Spleen (tissue), 11 donors: ENCODE results near the gene PLCB1. TPM values are rescaled to one million over a fixed set of nuclear protein-coding genes. Genes with fewer than 3 reads are reported as not detected.
A peak's percentile ranks its signal among the peaks of the same experiment; 100 is the strongest.

Source experiments
- DNase-seq: peaks from one replicate; pipeline ENCODE4 v3.0.0-alpha.2; 2020
- H3K27ac ChIP-seq, 8 donors: fragments of 200-600 bp; sonication (generic) in 7 of 8; 1 replicate in 4 of 8; 2 replicates in 4 of 8; pipeline versions ENCODE4 v1.5.0 to v1.8.0; 2016 to 2021; ENCODE audit warnings: inconsistent platforms in 4 of 8, mild to moderate bottlenecking in 4 of 8, moderate library complexity in 1 of 8
- H3K27me3 ChIP-seq, 7 donors: fragments of 200-600 bp; sonication (generic) in 6 of 7; replicated peaks in 1 of 7; 1 replicate in 4 of 7; 2 replicates in 3 of 7; pipeline versions ENCODE4 v1.5.0 to v1.8.0; 2016 to 2021; ENCODE audit warnings: inconsistent platforms in 3 of 7, mild to moderate bottlenecking in 1 of 7
- H3K36me3 ChIP-seq, 6 donors: fragments of 200-600 bp; sonication (generic) in 5 of 6; 1 replicate in 4 of 6; 2 replicates in 2 of 6; pipeline versions ENCODE4 v1.5.0 to v1.8.0; 2016 to 2021; ENCODE audit warnings: inconsistent platforms in 2 of 6
- H3K4me1 ChIP-seq, 6 donors: fragments of 200-600 bp; sonication (generic) in 5 of 6; 1 replicate in 3 of 6; 2 replicates in 3 of 6; pipeline versions ENCODE4 v1.5.0 to v1.8.0; 2016 to 2021; ENCODE audit warnings: inconsistent platforms in 3 of 6
- H3K4me3 ChIP-seq, 8 donors: fragments of 200-600 bp; sonication (generic) in 7 of 8; 1 replicate in 4 of 8; 2 replicates in 4 of 8; pipeline versions ENCODE4 v1.5.0 to v1.8.0; 2016 to 2021; ENCODE audit warnings: inconsistent platforms in 4 of 8, mild to moderate bottlenecking in 4 of 8, moderate library complexity in 2 of 8
- H3K9me3 ChIP-seq, 8 donors: fragments of 200-600 bp; sonication (generic) in 7 of 8; 1 replicate in 4 of 8; 2 replicates in 4 of 8; pipeline versions ENCODE4 v1.5.0 to v1.8.0; 2016 to 2021; ENCODE audit warnings: inconsistent platforms in 4 of 8
- CTCF ChIP-seq, 11 experiments: fragments of 200-600 bp in 7 of 11; fragments of 450-650 bp in 4 of 11; sonication (generic) in 4 of 11; IDR thresholded peaks in 8 of 11; conservative IDR thresholded peaks in 3 of 11; 1 replicate in 7 of 11; 2 replicates in 4 of 11; pipeline versions ENCODE4 v1.4.0 to v1.8.0; 2016 to 2021; ENCODE audit warnings: antibody characterized with exemption in 11 of 11, inconsistent platforms in 4 of 11, mild to moderate bottlenecking in 1 of 11
- POLR2A ChIP-seq, 3 donors: fragments of 450-650 bp; IDR thresholded peaks; one replicate each; pipeline ENCODE4 v1.5.1; 2017; ENCODE audit warnings: antibody characterized with exemption in 3 of 3, mild to moderate bottlenecking in 1 of 3
- POLR2AphosphoS5 ChIP-seq, 3 donors: sonication (generic); formaldehyde crosslinking; IDR thresholded peaks; one replicate each; pipeline ENCODE4 v1.5.1; 2017; ENCODE audit warnings: antibody characterized with exemption in 3 of 3
- WGBS, 5 donors: extraction: QIAGEN DNeasy Blood & Tissue Kit in 3 of 5; methylation state at CpG; one replicate each; pipeline versions ENCODE4 v1.1.5 to v1.1.7; 2013 to 2018; 5-methylcytosine and 5-hydroxymethylcytosine counted together
- intact Hi-C: fragments of 100-400 bp; cut with DNase I; formaldehyde crosslinking; loops from one replicate; pipeline ENCODE4 v1.15.0; 2023; ENCODE audit warnings: low total_unique reads
- polyA plus RNA-seq, 3 donors: library from polyadenylated mRNA; stranded (reverse); fragments of 200-250 nt; gene quantifications; one replicate each; pipeline ENCODE4 v1.2.1, GENCODE V29; 2013
- total RNA-seq, 7 donors: library from RNA; depleted of rRNA in 3 of 7; stranded (reverse); fragments of >200 nt in 3 of 7; fragmentation: NEBNext Ultra II Directional in 4 of 7; extraction: Animal tissue kit (Norgen Biotek cat#: 25700) in 4 of 7; gene quantifications; one replicate each; pipeline versions ENCODE4 v1.1.0 to v1.2.1, GENCODE V29; 2016 to 2021
- donor health status: healthy with polysubstance abuse.
- donor health status: DM: no; HTN: no; CAD: no; lungs with moderate emphysema.
- donor health status: DM: no; HTN: no; CAD: no.
- donor health status: Bipolar disorder and iron deficiency.
- donor health status: healthy.
- donor health status: DM: no; HTN: no; CAD: no.
- donor health status: DM: yes; HTN: yes; CAD: no.

PLCB1 gene
- total and polyA plus RNA-seq, 10 donors, result 1.0 to 33.7 (median 16.2) TPM

- Histone ChIP-seq H3K4me3 (peak overlapping the region; percentile 59 to 90 (median 68)), H3K4me1 (peaks cover 5 to 36% (median 27%) of the 10 kb centered on the region in 6 donors), H3K9me3 (no peaks in the 10 kb centered on the region), H3K27ac (no peak overlapping the region), H3K27me3 (peaks cover 0 to 44% (median 4%) of the 10 kb centered on the region in 7 donors), H3K36me3 (no peaks in the 10 kb centered on the region)
- no peak for DNase-seq
- WGBS, 5 donors, result 15 to 27% (median 19%) methylated on average over 14 of the region's 14 CpGs
- TF ChIP-seq CTCF (IDR thresholded peaks at IDR 0.05 in 8 of 11, conservative IDR thresholded peaks at IDR 0.05 in 3 of 11) (no peak), POLR2A (IDR thresholded peaks at IDR 0.05) (no peak), POLR2AphosphoS5 (IDR thresholded peaks at IDR 0.05) (no peak)
- intact Hi-C loops, result loop anchor here (5.0 kb wide), 2 partner anchors 254 to 589 kb away; no protein-coding TSS in a partner anchor
Observed at GRCh38 chr20:8133310-8133768, 1.3 kb downstream of the PLCB1 start.

GRCh38 chr20:8133851-8134451 lies 1.9 kb downstream of the PLCB1 start:
- Histone ChIP-seq H3K4me1 (peaks cover 5 to 36% (median 27%) of the 10 kb centered on the region in 6 donors), H3K4me3 (peak overlapping the region in 5 of 8 donors; percentile 65 to 90 (median 80)), H3K27me3 (peaks cover 0 to 44% (median 4%) of the 10 kb centered on the region in 7 donors), H3K36me3 (no peaks in the 10 kb centered on the region), H3K9me3 (no peaks in the 10 kb centered on the region), H3K27ac (no peak overlapping the region)
- 38 to 48% (median 44%) methylated on average over 7 of the region's 7 CpGs for WGBS, 5 donors
- TF ChIP-seq POLR2AphosphoS5 (IDR thresholded peaks at IDR 0.05) (no peak), POLR2A (IDR thresholded peaks at IDR 0.05) (no peak), CTCF (IDR thresholded peaks at IDR 0.05 in 8 of 11, conservative IDR thresholded peaks at IDR 0.05 in 3 of 11) (no peak)
- intact Hi-C loops, result loop anchor here (5.0 kb wide), 2 partner anchors 253 to 588 kb away; no protein-coding TSS in a partner anchor
- DNase-seq, result no peak

- no peak for TF ChIP-seq CTCF (IDR thresholded peaks at IDR 0.05 in 8 of 11, conservative IDR thresholded peaks at IDR 0.05 in 3 of 11)
- no peak for TF ChIP-seq POLR2A (IDR thresholded peaks at IDR 0.05)
- TF ChIP-seq POLR2AphosphoS5 (IDR thresholded peaks at IDR 0.05), result no peak
- no peak overlapping the region for H3K27ac ChIP-seq
- no peaks in the 10 kb centered on the region for H3K9me3 ChIP-seq
- no peak overlapping the region for H3K4me3 ChIP-seq
- 69 to 82% (median 75%) methylated on average over 2 of the region's 2 CpGs for WGBS, 5 donors
- H3K27me3 ChIP-seq, result peaks cover 0 to 7% (median 0%) of the 10 kb centered on the region in 7 donors
- intact Hi-C loops, result no loop called here
- H3K4me1 ChIP-seq, result peaks cover 0 to 10% (median 4%) of the 10 kb centered on the region in 6 donors
- no peaks in the 10 kb centered on the region for H3K36me3 ChIP-seq
- DNase-seq, result no peak
Observed at GRCh38 chr20:8139899-8140298, 7.8 kb downstream of the PLCB1 start.

GRCh38 chr20:8143474-8143873 lies 11.4 kb downstream of the PLCB1 start:
- intact Hi-C loops, result no loop called here
- no peak for DNase-seq
- no peak overlapping the region for H3K4me3 ChIP-seq
- H3K36me3 ChIP-seq, result no peaks in the 10 kb centered on the region
- no peak overlapping the region for H3K27ac ChIP-seq
- H3K4me1 ChIP-seq, result peaks cover 0 to 17% (median 13%) of the 10 kb centered on the region in 6 donors
- peaks cover 0 to 4% (median 0%) of the 10 kb centered on the region in 7 donors for H3K27me3 ChIP-seq
- TF ChIP-seq POLR2AphosphoS5 (IDR thresholded peaks at IDR 0.05), result no peak
- TF ChIP-seq POLR2A (IDR thresholded peaks at IDR 0.05), result no peak
- TF ChIP-seq CTCF (IDR thresholded peaks at IDR 0.05 in 8 of 11, conservative IDR thresholded peaks at IDR 0.05 in 3 of 11), result no peak
- H3K9me3 ChIP-seq, result no peaks in the 10 kb centered on the region
- WGBS, 5 donors, result 72 to 97% (median 93%) methylated on average over 3 of the region's 3 CpGs
